Mucosa of stomach (tissue), 1 donor: ENCODE results near the gene FAM168A.

Source experiments
- H3K27me3 ChIP-seq: one replicate; pipeline ENCODE4 v1.7.0; 2013; ENCODE audit warnings: mild to moderate bottlenecking, low read length; ENCODE audit not compliant: control insufficient read depth, insufficient read depth
- H3K36me3 ChIP-seq: one replicate; pipeline ENCODE4 v1.7.0; 2013; ENCODE audit warnings: low read length; ENCODE audit not compliant: control insufficient read depth, insufficient read depth
- H3K4me1 ChIP-seq: one replicate; pipeline ENCODE4 v1.7.0; 2013; ENCODE audit warnings: mild to moderate bottlenecking, low read length; ENCODE audit not compliant: control insufficient read depth, insufficient read depth
- H3K4me3 ChIP-seq: one replicate; pipeline ENCODE4 v1.7.0; 2013; ENCODE audit warnings: low read length
- H3K9ac ChIP-seq: one replicate; pipeline ENCODE4 v1.7.0; 2013; ENCODE audit warnings: mild to moderate bottlenecking, low read length, moderate library complexity
- H3K9me3 ChIP-seq: one replicate; pipeline ENCODE4 v1.7.0; 2013; ENCODE audit warnings: mild to moderate bottlenecking, low read length, moderate library complexity; ENCODE audit not compliant: control insufficient read depth
- donor health status: Pancreatic carcinoma.

The FAM168A gene

DNA sequence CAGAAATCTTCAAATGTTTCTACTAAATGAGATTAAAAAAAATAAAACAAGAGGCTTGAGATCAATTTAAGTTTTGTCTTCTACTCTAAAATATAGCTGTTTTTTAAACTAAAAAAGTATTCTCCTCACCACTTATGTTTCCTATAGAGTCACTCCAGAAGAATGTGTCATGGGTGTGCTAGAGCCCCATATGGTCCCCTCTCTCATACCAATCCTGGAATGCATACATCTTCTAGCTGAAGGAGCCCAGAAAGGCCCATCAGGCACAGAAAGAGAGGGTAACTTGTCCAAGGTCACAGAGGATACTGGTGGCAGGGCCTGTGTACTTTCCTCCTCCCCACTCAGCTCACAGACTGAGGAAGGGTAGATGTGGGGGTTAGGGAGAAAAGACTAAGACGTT, 187.3 kb downstream of the FAM168A start:
- H3K9ac ChIP-seq: no peak overlapping the region
- peaks cover 10% of the 10 kb centered on the region for H3K36me3 ChIP-seq
- peaks cover 4% of the 10 kb centered on the region for H3K4me1 ChIP-seq
- no peaks in the 10 kb centered on the region for H3K9me3 ChIP-seq
- H3K27me3 ChIP-seq: no peaks in the 10 kb centered on the region
- no peak overlapping the region for H3K4me3 ChIP-seq

DNA sequence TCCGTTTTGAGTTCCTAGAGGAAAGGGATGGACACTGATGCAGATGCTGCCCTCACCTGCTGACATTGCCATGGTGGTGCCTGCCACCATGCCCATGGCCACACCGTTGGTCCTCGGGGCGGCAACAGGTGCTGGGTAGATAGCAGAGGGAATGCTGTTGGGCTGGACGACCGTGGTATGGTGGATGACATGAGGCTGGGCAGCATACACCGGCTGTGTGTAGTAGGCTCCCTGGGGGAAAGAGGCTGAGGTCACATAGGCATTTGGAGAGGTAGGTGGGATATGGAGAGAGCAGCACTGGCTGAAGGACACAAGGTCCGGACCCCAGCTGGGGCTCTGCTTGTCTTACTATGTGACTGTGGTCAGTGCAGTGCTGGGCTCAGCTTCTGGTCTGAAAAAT, 188.5 kb downstream of the FAM168A start:
- no peaks in the 10 kb centered on the region for H3K27me3 ChIP-seq
- H3K36me3 ChIP-seq: peaks cover 10% of the 10 kb centered on the region
- no peak overlapping the region for H3K9ac ChIP-seq
- H3K4me1 ChIP-seq: no peaks in the 10 kb centered on the region
- H3K4me3 ChIP-seq: no peak overlapping the region
- no peaks in the 10 kb centered on the region for H3K9me3 ChIP-seq

DNA sequence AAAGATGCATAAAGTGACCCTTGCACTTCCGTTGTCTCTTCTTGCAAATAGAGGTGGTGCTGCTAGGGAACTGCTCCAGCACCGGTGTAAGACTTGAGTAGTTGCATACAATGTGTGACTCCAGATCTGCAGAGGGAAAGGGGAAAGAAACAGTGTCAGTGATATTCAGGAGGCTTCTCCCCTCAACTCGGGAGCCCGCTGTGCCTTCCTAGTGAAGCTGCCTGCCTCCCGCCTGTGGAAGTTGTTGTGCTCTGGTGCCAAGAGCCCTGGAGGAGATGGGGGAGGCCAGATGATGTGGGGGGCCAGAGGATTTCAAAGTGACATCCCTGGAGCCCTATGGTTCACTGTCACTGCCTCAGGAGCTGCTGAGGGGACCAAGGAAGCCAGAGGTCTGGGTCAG, 191.3 kb downstream of the FAM168A start:
- Histone ChIP-seq H3K27me3 (no peaks in the 10 kb centered on the region), H3K36me3 (peaks cover 10% of the 10 kb centered on the region), H3K4me3 (no peak overlapping the region), H3K9me3 (no peaks in the 10 kb centered on the region), H3K4me1 (no peaks in the 10 kb centered on the region), H3K9ac (no peak overlapping the region)

DNA sequence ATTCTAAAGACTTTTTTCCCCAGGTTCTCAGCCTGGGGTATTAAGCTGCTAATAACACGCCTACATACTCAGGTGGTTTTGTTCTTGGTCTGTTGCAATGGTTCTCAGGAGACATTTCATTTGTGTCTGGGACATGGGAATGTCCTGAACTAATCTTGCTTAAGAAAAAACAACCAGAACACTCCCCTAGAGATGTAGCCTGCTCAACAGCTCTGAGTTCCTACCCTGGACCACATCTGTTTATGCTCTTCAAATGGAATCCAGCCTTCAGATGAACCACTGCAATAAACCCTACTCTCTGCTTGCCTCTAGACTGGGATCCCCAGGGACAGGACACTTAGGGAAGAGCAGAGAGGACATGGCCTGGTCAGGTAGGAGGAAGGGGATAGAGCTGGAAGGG, 191.8 kb downstream of the FAM168A start:
- no peak overlapping the region for H3K9ac ChIP-seq
- peaks cover 8% of the 10 kb centered on the region for H3K36me3 ChIP-seq
- no peaks in the 10 kb centered on the region for H3K9me3 ChIP-seq
- H3K27me3 ChIP-seq: no peaks in the 10 kb centered on the region
- no peaks in the 10 kb centered on the region for H3K4me1 ChIP-seq
- no peak overlapping the region for H3K4me3 ChIP-seq

DNA sequence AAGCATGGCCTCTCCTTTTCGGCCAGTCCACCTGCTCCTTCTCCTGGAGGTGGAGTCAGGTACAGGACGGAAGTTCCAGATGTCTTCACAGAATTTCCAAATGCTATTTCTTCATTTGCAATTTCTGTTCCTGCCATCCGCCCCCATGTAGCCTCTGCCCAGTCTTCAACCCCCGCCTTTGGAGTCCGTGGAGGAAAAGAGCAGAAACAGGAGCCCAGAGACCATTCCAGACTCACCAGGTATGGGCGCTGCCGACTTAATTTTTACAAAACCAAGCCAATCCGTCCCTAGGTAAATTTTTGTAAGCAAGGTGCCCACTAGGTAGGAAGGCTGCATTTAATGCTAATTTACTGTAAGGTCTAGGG, 192.8 kb downstream of the FAM168A start:
- Histone ChIP-seq H3K4me1 (no peaks in the 10 kb centered on the region), H3K9ac (no peak overlapping the region), H3K27me3 (no peaks in the 10 kb centered on the region), H3K4me3 (no peak overlapping the region), H3K9me3 (no peaks in the 10 kb centered on the region), H3K36me3 (peaks cover 4% of the 10 kb centered on the region)

DNA sequence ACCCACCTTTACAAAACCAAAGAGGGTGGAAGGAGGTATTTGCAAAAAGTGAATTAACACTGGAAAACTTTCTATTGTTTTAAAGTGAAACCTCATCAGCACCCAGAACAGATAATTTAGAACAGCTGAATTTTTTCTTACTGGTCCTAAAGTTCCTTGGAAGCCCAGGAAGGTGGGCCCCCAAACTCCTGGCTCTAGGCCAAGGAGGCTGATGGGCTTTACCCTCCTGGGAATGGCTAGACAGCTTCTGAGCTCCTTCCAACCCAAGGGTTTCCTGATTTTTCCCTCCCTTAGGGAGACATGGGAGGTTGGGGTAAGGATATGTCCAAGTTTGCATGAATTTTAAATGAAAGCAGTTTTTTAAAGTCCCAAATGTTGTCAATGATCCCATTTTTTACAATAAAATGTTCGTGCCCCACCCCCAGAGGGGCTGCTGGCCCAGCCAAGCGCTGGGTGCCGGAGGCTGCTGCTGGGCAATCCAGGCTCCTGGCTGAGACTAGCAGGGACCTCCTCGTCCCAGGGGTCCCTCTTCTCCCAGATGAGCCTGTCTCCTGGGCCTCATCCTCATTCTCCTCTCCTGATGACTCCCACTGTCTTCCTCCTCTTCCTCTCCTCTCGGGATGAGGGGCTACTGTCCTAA, 193.3 kb downstream of the FAM168A start:
- Histone ChIP-seq H3K36me3 (peaks cover 4% of the 10 kb centered on the region), H3K4me1 (no peaks in the 10 kb centered on the region), H3K9ac (no peak overlapping the region)

DNA sequence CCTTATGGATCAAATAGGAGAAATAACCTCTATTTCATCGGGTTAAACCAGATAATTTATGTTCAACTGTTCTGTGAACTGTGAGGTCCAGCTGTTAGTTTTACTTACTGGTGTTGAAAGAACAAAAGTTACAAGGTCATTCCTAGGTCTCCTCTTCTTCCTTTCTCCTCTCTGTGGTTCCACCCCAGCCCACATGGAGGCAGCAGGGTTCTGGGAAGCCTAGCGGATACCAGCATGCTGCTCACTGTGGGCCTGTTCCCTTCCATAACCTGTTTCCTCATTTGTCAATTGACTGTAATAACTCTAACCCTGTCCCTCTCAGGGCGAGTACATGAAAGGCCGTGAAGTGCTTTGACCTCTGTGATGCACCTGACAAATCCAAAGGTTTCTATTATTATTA, 193.9 kb downstream of the FAM168A start:
- peaks cover under 1% of the 10 kb centered on the region for H3K36me3 ChIP-seq
- no peak overlapping the region for H3K4me3 ChIP-seq
- no peak overlapping the region for H3K9ac ChIP-seq
- no peaks in the 10 kb centered on the region for H3K27me3 ChIP-seq
- H3K4me1 ChIP-seq: no peaks in the 10 kb centered on the region
- no peaks in the 10 kb centered on the region for H3K9me3 ChIP-seq

More for the DNA sequence above, 193.3 kb downstream of the FAM168A start:
- no peaks in the 10 kb centered on the region for H3K9me3 ChIP-seq
- no peak overlapping the region for H3K4me3 ChIP-seq
- H3K27me3 ChIP-seq: no peaks in the 10 kb centered on the region

DNA sequence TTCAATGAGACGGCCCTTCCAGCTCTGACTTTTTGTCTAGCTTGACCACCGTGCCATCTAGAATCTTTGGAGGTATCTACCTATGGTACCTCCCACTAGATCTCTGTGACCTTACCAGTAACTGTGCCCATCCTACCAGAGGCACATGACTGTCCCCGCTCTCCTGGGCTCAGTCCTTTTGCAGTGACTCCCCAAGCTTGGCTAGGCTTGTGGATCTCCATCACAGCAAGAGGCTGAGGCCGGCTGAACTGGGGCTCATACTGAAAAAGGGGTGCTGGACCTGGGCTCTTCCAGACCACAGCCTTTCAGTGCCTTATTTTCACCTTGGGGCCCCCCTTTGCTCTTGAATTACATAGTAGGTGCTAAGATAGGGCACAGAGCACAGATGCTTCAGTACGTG, 194.4 kb downstream of the FAM168A start:
- no peak overlapping the region for H3K9ac ChIP-seq
- no peaks in the 10 kb centered on the region for H3K9me3 ChIP-seq
- H3K36me3 ChIP-seq: no peaks in the 10 kb centered on the region
- H3K4me1 ChIP-seq: no peaks in the 10 kb centered on the region
- no peaks in the 10 kb centered on the region for H3K27me3 ChIP-seq
- no peak overlapping the region for H3K4me3 ChIP-seq

DNA sequence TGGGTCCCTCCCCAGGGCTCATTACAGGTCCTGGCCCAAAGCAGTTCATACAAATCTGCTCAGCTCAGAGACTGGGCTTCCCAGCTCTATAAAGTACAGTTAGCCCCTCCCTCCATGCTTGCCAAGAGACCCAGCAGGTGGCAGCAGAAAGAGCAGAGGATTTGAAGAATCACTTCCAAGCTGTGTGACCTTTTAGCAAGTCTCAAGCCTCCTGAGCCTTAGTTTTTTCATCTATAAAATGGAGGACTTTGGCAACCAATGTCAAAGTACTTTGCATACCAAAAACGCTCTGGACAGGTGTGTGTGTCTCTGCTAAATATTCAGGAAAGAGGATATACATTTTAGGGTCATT, 195.1 kb downstream of the FAM168A start:
- Histone ChIP-seq H3K9me3 (no peaks in the 10 kb centered on the region), H3K4me1 (no peaks in the 10 kb centered on the region), H3K4me3 (no peak overlapping the region), H3K27me3 (no peaks in the 10 kb centered on the region), H3K36me3 (no peaks in the 10 kb centered on the region), H3K9ac (no peak overlapping the region)

DNA sequence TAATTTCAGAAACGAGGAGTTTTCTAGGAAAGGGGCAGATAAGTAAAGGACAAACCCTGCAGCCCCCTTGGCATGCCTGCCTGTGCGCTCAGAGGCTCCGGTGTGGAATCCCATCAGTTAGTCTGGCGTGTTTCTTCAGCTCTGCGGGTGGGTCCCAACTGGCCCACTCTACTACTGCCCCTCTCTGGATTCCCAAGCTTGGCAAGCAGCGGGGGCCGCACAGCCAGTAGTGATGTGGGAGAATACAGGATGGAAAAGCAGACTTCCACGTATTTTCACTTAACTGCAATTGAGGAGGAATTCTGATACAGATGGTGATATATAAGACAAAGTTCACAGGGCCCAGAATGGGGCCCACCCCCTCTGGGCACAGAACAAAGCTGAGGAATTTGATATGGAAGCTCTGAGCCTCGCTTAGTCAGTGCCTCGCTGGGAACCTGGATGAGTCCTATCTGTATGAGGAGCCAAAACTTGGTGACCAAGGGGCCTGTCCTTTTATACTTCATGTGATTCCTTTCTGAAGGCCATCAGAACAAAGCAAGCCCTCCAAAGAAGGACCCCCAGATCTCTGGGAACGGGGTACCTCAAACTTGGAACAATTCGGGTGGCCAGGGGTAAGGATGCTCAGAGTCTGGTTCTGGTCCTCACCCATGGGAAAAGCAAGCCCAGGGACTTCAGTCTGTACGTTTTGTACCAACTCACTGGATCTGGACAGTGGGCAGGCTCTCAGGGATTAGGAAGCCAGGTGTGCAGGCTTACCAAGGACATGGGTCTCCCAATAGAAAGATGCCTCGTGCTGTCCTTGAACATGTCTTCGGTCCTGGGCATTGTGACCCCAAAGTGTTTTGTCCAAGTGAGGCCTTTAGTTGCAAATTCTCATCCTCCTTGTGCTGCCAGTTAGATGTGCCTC, 195.7 kb downstream of the FAM168A start:
- no peaks in the 10 kb centered on the region for H3K36me3 ChIP-seq
- no peaks in the 10 kb centered on the region for H3K4me1 ChIP-seq
- no peaks in the 10 kb centered on the region for H3K9me3 ChIP-seq
- no peak overlapping the region for H3K9ac ChIP-seq
- no peak overlapping the region for H3K4me3 ChIP-seq
- no peaks in the 10 kb centered on the region for H3K27me3 ChIP-seq

DNA sequence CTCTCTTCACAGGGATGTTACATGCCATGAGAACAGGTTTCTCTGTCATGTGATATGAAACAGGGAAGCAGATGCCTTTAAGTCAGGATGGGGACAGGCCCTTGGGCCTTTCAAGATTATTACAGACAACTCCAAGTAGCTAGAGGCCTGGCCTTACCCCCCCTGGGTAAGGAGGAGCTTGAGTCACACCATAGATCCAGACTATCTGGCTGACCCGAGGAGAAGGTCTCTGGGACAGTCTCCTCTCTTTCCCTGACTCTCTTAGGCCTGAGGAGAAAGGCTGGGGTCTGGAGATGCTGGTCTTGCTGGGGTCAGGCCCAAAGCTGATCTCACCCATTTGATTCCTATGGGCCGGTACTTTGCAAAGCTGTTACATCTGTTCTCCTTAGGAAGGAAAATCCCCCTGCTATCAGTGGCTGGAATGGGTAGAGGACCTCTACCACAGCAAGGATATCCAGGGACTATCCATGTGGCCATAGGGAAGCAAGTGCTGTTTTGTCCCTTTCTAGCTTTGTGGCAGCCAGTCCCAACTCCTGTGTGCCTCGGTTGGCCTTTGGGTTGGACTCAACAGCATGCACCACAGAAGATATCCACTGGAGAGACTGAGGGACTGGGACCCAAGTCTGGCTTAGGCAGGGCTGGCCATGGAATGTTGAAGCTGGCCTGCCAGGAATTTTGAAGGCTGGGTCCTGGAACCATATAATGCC, 196.5 kb downstream of the FAM168A start:
- Histone ChIP-seq H3K4me1 (no peaks in the 10 kb centered on the region), H3K4me3 (no peak overlapping the region), H3K9me3 (no peaks in the 10 kb centered on the region), H3K9ac (no peak overlapping the region), H3K36me3 (no peaks in the 10 kb centered on the region), H3K27me3 (no peaks in the 10 kb centered on the region)

DNA sequence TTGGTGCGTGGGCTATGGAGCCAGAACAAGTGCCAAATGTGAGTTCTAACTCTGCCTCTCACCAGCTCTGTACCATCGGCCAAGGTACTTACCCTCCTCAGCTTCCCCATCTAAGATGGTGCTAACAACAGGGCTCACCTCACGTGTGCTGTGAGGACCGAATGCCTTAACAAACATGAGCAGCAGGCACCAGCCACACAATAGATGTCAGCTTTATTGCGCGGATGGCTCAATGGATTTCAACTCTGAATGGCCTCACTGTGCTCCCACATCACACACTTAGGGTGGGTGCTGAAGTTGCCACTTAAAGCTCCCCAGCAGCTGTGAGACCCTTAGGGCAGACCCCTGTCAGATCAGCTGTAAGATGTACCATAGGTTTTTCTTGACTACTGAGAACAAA, 197.6 kb downstream of the FAM168A start:
- Histone ChIP-seq H3K27me3 (no peaks in the 10 kb centered on the region), H3K36me3 (no peaks in the 10 kb centered on the region), H3K9ac (no peak overlapping the region), H3K9me3 (no peaks in the 10 kb centered on the region), H3K4me3 (no peak overlapping the region), H3K4me1 (no peaks in the 10 kb centered on the region)
